M059J (cell line): ENCODE results near the gene EIF4H. TPM values are rescaled to one million over a fixed set of nuclear protein-coding genes. Genes with fewer than 3 reads are reported as not detected.
"Not testable (repeated sequence)": the region's sequence is repeated elsewhere in the genome, so short reads cannot be mapped to it uniquely, and the experiment has no call there.

Source experiments
- DNase-seq: peaks from one replicate; pipeline ENCODE4 v3.0.0-alpha.2; 2012; ENCODE audit warnings: low read depth
- total RNA-seq: library from RNA; depleted of rRNA; stranded (reverse); fragments of >200 nt; shearing (Covaris generic); gene quantifications from 2 replicates; pipeline ENCODE4 v1.2.3, GENCODE V29; 2014

The EIF4H gene
- total RNA-seq, 1 experiment from 2014 or later, result 331 TPM

- DNase-seq, result peak; percentile 90
These were observed 25.6 kb downstream of the EIF4H start for GRCh38 chr7:74199551-74200355.

- DNase-seq, result peak; percentile 83
These were observed 28.8 kb downstream of the EIF4H start for GRCh38 chr7:74202841-74203556.

GRCh38 chr7:74203956-74204618 is 29.9 kb downstream of the EIF4H start:
- no peak for DNase-seq

GRCh38 chr7:74206052-74206451 is 31.9 kb downstream of the EIF4H start:
- DNase-seq, result not testable (repeated sequence)

GRCh38 chr7:74206589-74207120 is 32.5 kb downstream of the EIF4H start:
- peak; percentile 82 for DNase-seq

GRCh38 chr7:74207586-74207985 is 33.4 kb downstream of the EIF4H start:
- DNase-seq, result no peak

GRCh38 chr7:74208241-74208640 is 34.1 kb downstream of the EIF4H start:
- not testable (repeated sequence) for DNase-seq

- no peak for DNase-seq
These were observed 38.5 kb downstream of the EIF4H start for GRCh38 chr7:74212661-74213060.

- no peak for DNase-seq
These were observed 40.9 kb downstream of the EIF4H start for GRCh38 chr7:74214816-74215630.

GRCh38 chr7:74215921-74216320 is 41.8 kb downstream of the EIF4H start:
- DNase-seq, result no peak

- DNase-seq, result no peak
These were observed 42.2 kb downstream of the EIF4H start for GRCh38 chr7:74216361-74216761.

- no peak for DNase-seq
These were observed 43.5 kb downstream of the EIF4H start for GRCh38 chr7:74217455-74218342.

- DNase-seq, result no peak
These were observed 44.2 kb downstream of the EIF4H start for GRCh38 chr7:74218343-74218698.

- no peak for DNase-seq
These were observed 45.3 kb downstream of the EIF4H start for GRCh38 chr7:74219416-74219815.

- no peak for DNase-seq
These were observed 46.1 kb downstream of the EIF4H start for GRCh38 chr7:74220229-74220628.

GRCh38 chr7:74221713-74222112 is 47.6 kb downstream of the EIF4H start:
- no peak for DNase-seq

GRCh38 chr7:74222851-74223710 is 48.9 kb downstream of the EIF4H start:
- DNase-seq, result no peak

GRCh38 chr7:74223711-74224510 is 49.8 kb downstream of the EIF4H start:
- no peak for DNase-seq

- DNase-seq, result no peak
These were observed 50.3 kb downstream of the EIF4H start for GRCh38 chr7:74224511-74224832.
